HG03457 (cell line): Measurements from ENCODE around the gene C5AR2.
"Not testable (repeated sequence)": the region's sequence is repeated elsewhere in the genome, so short reads cannot be mapped to it uniquely, and the experiment has no call there.

Experiments
- ATAC-seq: cut with Tn5 transposase; IDR thresholded peaks from one replicate; pipeline ENCODE4 v1.9.1; 2021; ENCODE audit warnings: moderate number of reproducible peaks; ENCODE audit not compliant: unreplicated experiment

The C5AR2 gene

GRCh38 chr19:47323409-47323808, 8.6 kb upstream of the C5AR2 start:
- ATAC-seq = no peak

GRCh38 chr19:47323872-47324271, 8.1 kb upstream of the C5AR2 start:
- ATAC-seq = no peak

- ATAC-seq = no peak
These were observed 7.5 kb upstream of the C5AR2 start for GRCh38 chr19:47324502-47324901.

- ATAC-seq = no peak
These were observed 1.5 kb upstream of the C5AR2 start for GRCh38 chr19:47330466-47330869.

GRCh38 chr19:47331490-47331889, 485 bp upstream of the C5AR2 start:
- ATAC-seq = no peak

- ATAC-seq = not testable (repeated sequence)
These were observed 5.1 kb downstream of the C5AR2 start for GRCh38 chr19:47336765-47337718.

GRCh38 chr19:47339196-47339880, 7.4 kb downstream of the C5AR2 start:
- no peak for ATAC-seq

- ATAC-seq = no peak
These were observed 8.7 kb downstream of the C5AR2 start for GRCh38 chr19:47340477-47341208.

- no peak for ATAC-seq
These were observed 9.8 kb downstream of the C5AR2 start for GRCh38 chr19:47341734-47342133.

- no peak for ATAC-seq
These were observed 11.3 kb downstream of the C5AR2 start for GRCh38 chr19:47343194-47343802.

GRCh38 chr19:47344425-47344824, 12.4 kb downstream of the C5AR2 start:
- no peak for ATAC-seq

- ATAC-seq = not testable (repeated sequence)
These were observed 14.0 kb downstream of the C5AR2 start for GRCh38 chr19:47346024-47346423.

GRCh38 chr19:47348819-47349795, 17.1 kb downstream of the C5AR2 start, which contains the start of gene DHX34:
TSS of gene DHX34 (plus strand) at chr19:47349315. CDS start at chr19:47353031, 3,716 bp downstream.
- peak; percentile 81 for ATAC-seq

- ATAC-seq = no peak
These were observed 18.7 kb downstream of the C5AR2 start for GRCh38 chr19:47350630-47351029.

GRCh38 chr19:47351548-47351947, 19.6 kb downstream of the C5AR2 start:
- ATAC-seq = no peak

- no peak for ATAC-seq
These were observed 20.1 kb downstream of the C5AR2 start for GRCh38 chr19:47352095-47352494.

GRCh38 chr19:47353307-47353712, 21.3 kb downstream of the C5AR2 start:
- ATAC-seq = no peak

- no peak for ATAC-seq
These were observed 24.9 kb downstream of the C5AR2 start for GRCh38 chr19:47356900-47357299.

GRCh38 chr19:47357788-47358680, 26.1 kb downstream of the C5AR2 start:
- no peak for ATAC-seq
